PC-3 (cell line): ENCODE data around the gene OR10A2. TPM values are rescaled to one million over a fixed set of nuclear protein-coding genes. Genes with fewer than 3 reads are reported as not detected.
A peak's percentile ranks its signal among the peaks of the same experiment; 100 is the strongest.

ENCODE experiments used
- ATAC-seq: fragments of 200-7000 bp; cut with Tn5 transposase; 2 replicates; pipeline ENCODE4 v1.9.1; 2020; ENCODE audit warnings: mild to moderate bottlenecking, moderate library complexity
- BruUV-seq: library from RNA; stranded (reverse); fragments of 400-500 nt; replicated peaks from 2 replicates; lab custom pipeline; 2021; lab: Mats Ljungman, UMichigan
- CTCF ChIA-PET: fragments of 300-600 bp; sonication (Branson Sonifier 250); formaldehyde crosslinking; loops from one replicate; lab custom pipeline; 2022; ENCODE audit warnings: antibody characterized with exemption; lab: Charles Lee
- POLR2A ChIA-PET: fragments of 300-600 bp; sonication (Branson Sonifier 250); formaldehyde crosslinking; loops from one replicate; lab custom pipeline; 2022; ENCODE audit warnings: antibody characterized with exemption; ENCODE audit not compliant: unreplicated experiment; lab: Charles Lee
- DNase-seq: peaks from one replicate; pipeline ENCODE4 v3.0.0-alpha.2; 2015
- H2AFZ ChIP-seq: fragments of 300-600 bp; sonication (generic); 2 replicates; pipeline ENCODE4 v1.6.0; 2016; ENCODE audit warnings: antibody characterized with exemption, low read length
- H3F3A ChIP-seq: fragments of 300-600 bp; sonication (generic); one replicate; pipeline ENCODE4 v1.6.0; 2017; ENCODE audit warnings: antibody characterized with exemption, low read length, control low read depth, mild to moderate bottlenecking; ENCODE audit not compliant: unreplicated experiment
- H3K27ac ChIP-seq: fragments of 300-600 bp; sonication (generic); 2 replicates; pipeline ENCODE4 v1.5.1; 2016; ENCODE audit warnings: mild to moderate bottlenecking, low read length
- H3K27me3 ChIP-seq: fragments of 300-600 bp; sonication (generic); 2 replicates; pipeline ENCODE4 v1.6.1; 2016; ENCODE audit warnings: low read length, mixed read lengths
- H3K36me3 ChIP-seq: fragments of 300-600 bp; sonication (generic); 2 replicates; pipeline ENCODE4 v1.6.1; 2016; ENCODE audit warnings: low read depth, mixed run types, low read length, mixed read lengths
- H3K4me1 ChIP-seq: fragments of 300-600 bp; sonication (generic); 2 replicates; pipeline ENCODE4 v1.5.1; 2016; ENCODE audit warnings: low read length; ENCODE audit not compliant: insufficient read depth
- H3K4me2 ChIP-seq: fragments of 300-600 bp; sonication (generic); 2 replicates; pipeline ENCODE4 v1.6.0; 2016; ENCODE audit warnings: low read length
- H3K4me3 ChIP-seq: fragments of 300-600 bp; sonication (generic); 2 replicates; pipeline ENCODE4 v1.5.1; 2016; ENCODE audit warnings: mild to moderate bottlenecking, low read length, mixed read lengths
- H3K79me2 ChIP-seq: fragments of 300-600 bp; sonication (generic); 2 replicates; pipeline ENCODE4 v1.6.1; 2017; ENCODE audit warnings: low read length, mixed read lengths
- H3K9ac ChIP-seq: fragments of 300-600 bp; sonication (generic); 2 replicates; pipeline ENCODE4 v1.6.0; 2016; ENCODE audit warnings: mild to moderate bottlenecking, low read length
- H3K9me2 ChIP-seq: fragments of 300-600 bp; sonication (generic); replicated peaks from 2 replicates; pipeline ENCODE4 v1.6.1; 2016; ENCODE audit warnings: mixed run types, low read length, mixed read lengths
- H3K9me3 ChIP-seq: fragments of 300-600 bp; sonication (generic); 2 replicates; pipeline ENCODE4 v1.6.1; 2016; ENCODE audit warnings: low read length, mixed read lengths
- H4K20me1 ChIP-seq: fragments of 300-600 bp; sonication (generic); 2 replicates; pipeline ENCODE4 v1.6.1; 2016; ENCODE audit warnings: low read length, mixed read lengths
- EZH2 ChIP-seq: fragments of 300-600 bp; sonication (generic); IDR thresholded peaks from one replicate; pipeline ENCODE4 v1.6.1; 2017; ENCODE audit warnings: antibody characterized with exemption, mild to moderate bottlenecking, low read length; ENCODE audit not compliant: unreplicated experiment
- EZH2phosphoT487 ChIP-seq: fragments of 300-600 bp; sonication (generic); IDR thresholded peaks from 2 replicates; pipeline ENCODE4 v1.6.1; 2018; ENCODE audit warnings: mild to moderate bottlenecking, antibody characterized with exemption, low read length, borderline replicate concordance
- intact Hi-C: fragments of 100-400 bp; cut with micrococcal nuclease; formaldehyde crosslinking; loops from 2 replicates; pipeline ENCODE4 v1.9.0; 2023
- total RNA-seq: library from RNA; depleted of rRNA; stranded (reverse); fragments of >200 nt; gene quantifications from 2 replicates; pipeline ENCODE4 v1.2.3, GENCODE V29; 2014
- TF ChIP-seq, protein P1 (sequence below): fragments of 300-600 bp; sonication (generic); conservative IDR thresholded peaks from 2 replicates; pipeline ENCODE4 v1.5.1; 2017; ENCODE audit warnings: antibody characterized with exemption, low read depth, mild to moderate bottlenecking, low read length

OR10A2 gene
- total RNA-seq, 1 experiment from 2014 or later: not detected

DNA sequence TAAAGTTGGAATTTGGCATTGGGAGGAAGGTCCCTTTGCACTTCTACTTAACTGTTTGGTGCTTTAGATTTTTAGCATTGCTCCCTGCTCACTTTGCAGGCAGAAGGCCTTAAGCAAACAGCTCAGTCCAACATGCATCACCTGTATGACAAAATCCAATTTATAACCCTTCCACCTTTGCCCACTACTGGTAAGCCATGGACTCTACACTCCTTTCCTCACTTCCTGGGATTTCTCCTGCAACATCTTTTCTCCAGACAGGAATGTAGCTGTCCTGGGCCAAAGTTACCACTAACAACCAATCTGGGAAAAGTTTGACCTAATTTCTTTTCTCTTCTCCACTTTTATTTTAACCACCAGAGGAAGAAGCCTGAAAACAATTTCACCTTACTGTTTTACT lies 31.2 kb downstream of the OR10A2 start:
- peaks cover 7% of the 10 kb centered on the region; the same call in 1 of the 2 replicates for H3K27me3 ChIP-seq

GRCh38 chr11:6895010-6895409 lies 32.2 kb downstream of the OR10A2 start:
- H3K4me1 ChIP-seq: no peaks in the 10 kb centered on the region
- H3K36me3 ChIP-seq: no peaks in the 10 kb centered on the region
- no peak overlapping the region for H3K27ac ChIP-seq
- TF ChIP-seq, protein P1, sequence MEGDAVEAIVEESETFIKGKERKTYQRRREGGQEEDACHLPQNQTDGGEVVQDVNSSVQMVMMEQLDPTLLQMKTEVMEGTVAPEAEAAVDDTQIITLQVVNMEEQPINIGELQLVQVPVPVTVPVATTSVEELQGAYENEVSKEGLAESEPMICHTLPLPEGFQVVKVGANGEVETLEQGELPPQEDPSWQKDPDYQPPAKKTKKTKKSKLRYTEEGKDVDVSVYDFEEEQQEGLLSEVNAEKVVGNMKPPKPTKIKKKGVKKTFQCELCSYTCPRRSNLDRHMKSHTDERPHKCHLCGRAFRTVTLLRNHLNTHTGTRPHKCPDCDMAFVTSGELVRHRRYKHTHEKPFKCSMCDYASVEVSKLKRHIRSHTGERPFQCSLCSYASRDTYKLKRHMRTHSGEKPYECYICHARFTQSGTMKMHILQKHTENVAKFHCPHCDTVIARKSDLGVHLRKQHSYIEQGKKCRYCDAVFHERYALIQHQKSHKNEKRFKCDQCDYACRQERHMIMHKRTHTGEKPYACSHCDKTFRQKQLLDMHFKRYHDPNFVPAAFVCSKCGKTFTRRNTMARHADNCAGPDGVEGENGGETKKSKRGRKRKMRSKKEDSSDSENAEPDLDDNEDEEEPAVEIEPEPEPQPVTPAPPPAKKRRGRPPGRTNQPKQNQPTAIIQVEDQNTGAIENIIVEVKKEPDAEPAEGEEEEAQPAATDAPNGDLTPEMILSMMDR: no peak
- no peak for TF ChIP-seq EZH2
- TF ChIP-seq EZH2phosphoT487: no peak
- no peak overlapping the region for H3K4me3 ChIP-seq
- no peak overlapping the region for H3K4me2 ChIP-seq
- DNase-seq (no peak), ATAC-seq (no peak)
- POLR2A ChIA-PET: no interaction called here
- no TSS peak for BruUV-seq
- H3K9me3 ChIP-seq: no peaks in the 10 kb centered on the region
- no peaks in the 10 kb centered on the region for H4K20me1 ChIP-seq
- H3K27me3 ChIP-seq: peaks cover 7% of the 10 kb centered on the region; the same call in 1 of the 2 replicates
- H2AFZ ChIP-seq: no peak overlapping the region
- CTCF ChIA-PET: no interaction called here
- no peaks in the 10 kb centered on the region for H3F3A ChIP-seq
- intact Hi-C loops: no loop called here
- H3K79me2 ChIP-seq: no peaks in the 10 kb centered on the region
- H3K9me2 ChIP-seq: no peaks in the 10 kb centered on the region
- H3K9ac ChIP-seq: no peak overlapping the region

More for the DNA sequence above, 31.2 kb downstream of the OR10A2 start:
- no peaks in the 10 kb centered on the region for H4K20me1 ChIP-seq
- ChIA-PET POLR2A (no interaction called here), CTCF (no interaction called here)
- peak; percentile 1 for DNase-seq
- H3K9ac ChIP-seq: no peak overlapping the region
- no peak overlapping the region for H3K4me3 ChIP-seq
- no peaks in the 10 kb centered on the region for H3F3A ChIP-seq
- H3K4me1 ChIP-seq: no peaks in the 10 kb centered on the region
- intact Hi-C loops: no loop called here
- H3K36me3 ChIP-seq: no peaks in the 10 kb centered on the region
- no peak for ATAC-seq
- no peak overlapping the region for H3K4me2 ChIP-seq
- H3K9me2 ChIP-seq: no peaks in the 10 kb centered on the region
- no peak overlapping the region for H2AFZ ChIP-seq
- H3K9me3 ChIP-seq: no peaks in the 10 kb centered on the region
- no TSS peak for BruUV-seq
- H3K79me2 ChIP-seq: no peaks in the 10 kb centered on the region
- TF ChIP-seq EZH2phosphoT487: no peak
- TF ChIP-seq, protein P1: no peak
- no peak for TF ChIP-seq EZH2
- no peak overlapping the region for H3K27ac ChIP-seq

DNA sequence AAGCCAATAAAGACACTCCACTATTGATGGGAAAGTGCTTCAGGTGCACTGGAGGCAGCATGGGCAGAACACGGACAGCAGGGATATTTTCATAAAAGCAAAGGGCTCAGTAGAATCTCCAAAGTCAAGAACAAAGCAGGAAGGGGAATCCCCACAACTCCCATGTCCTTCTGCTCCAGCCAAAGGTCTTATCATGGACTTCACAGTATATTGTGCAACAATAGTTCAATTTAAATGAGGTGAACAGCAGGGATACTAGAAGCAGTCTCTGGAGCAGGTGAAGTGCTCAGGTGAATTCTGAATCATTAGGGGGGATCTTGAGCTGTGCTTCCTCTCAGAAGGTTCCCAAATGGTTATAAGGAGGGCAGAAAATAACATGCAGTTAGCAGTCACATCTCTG lies 36.1 kb downstream of the OR10A2 start:
- Histone ChIP-seq H3K79me2 (no peaks in the 10 kb centered on the region), H4K20me1 (no peaks in the 10 kb centered on the region), H3K36me3 (no peaks in the 10 kb centered on the region), H3K4me1 (no peaks in the 10 kb centered on the region), H3K9me2 (no peaks in the 10 kb centered on the region), H3K9ac (no peak overlapping the region), H3K4me2 (no peak overlapping the region), H3F3A (no peaks in the 10 kb centered on the region), H3K4me3 (no peak overlapping the region), H3K27ac (no peak overlapping the region), H3K27me3 (peaks cover 7% of the 10 kb centered on the region; the same call in 1 of the 2 replicates), H2AFZ (no peak overlapping the region), H3K9me3 (no peaks in the 10 kb centered on the region)
- ChIA-PET CTCF (no interaction called here), POLR2A (no interaction called here)
- DNase-seq (no peak), ATAC-seq (no peak)
- TF ChIP-seq EZH2 (no peak), EZH2phosphoT487 (no peak)
- TF ChIP-seq, protein P1: no peak
- no TSS peak for BruUV-seq
- intact Hi-C loops: no loop called here
